ENCODE results near the gene LRP1. TPM values are rescaled to one million over a fixed set of nuclear protein-coding genes. Genes with fewer than 3 reads are reported as not detected.

LRP1 gene
- total RNA-seq, 1 donor from 2014 or later = 0.93 TPM

- Mint-ChIP-seq H3K4me1 (peaks cover 68% of the 10 kb centered on the region), H3K27me3 (no peaks in the 10 kb centered on the region), H3K36me3 (ENCODE audit: low read depth) (peaks cover 50% of the 10 kb centered on the region), H3K4me3 (peak overlapping the region; percentile 96), H3K9me3 (no peaks in the 10 kb centered on the region), H3K27ac (peak overlapping the region; percentile 30)
- intact Hi-C loops (cut with micrococcal nuclease) = no loop called here
- no peak for DNase-seq
Measured at GRCh38 chr12:57090490-57090889, 37.8 kb upstream of the LRP1 start.

DNA sequence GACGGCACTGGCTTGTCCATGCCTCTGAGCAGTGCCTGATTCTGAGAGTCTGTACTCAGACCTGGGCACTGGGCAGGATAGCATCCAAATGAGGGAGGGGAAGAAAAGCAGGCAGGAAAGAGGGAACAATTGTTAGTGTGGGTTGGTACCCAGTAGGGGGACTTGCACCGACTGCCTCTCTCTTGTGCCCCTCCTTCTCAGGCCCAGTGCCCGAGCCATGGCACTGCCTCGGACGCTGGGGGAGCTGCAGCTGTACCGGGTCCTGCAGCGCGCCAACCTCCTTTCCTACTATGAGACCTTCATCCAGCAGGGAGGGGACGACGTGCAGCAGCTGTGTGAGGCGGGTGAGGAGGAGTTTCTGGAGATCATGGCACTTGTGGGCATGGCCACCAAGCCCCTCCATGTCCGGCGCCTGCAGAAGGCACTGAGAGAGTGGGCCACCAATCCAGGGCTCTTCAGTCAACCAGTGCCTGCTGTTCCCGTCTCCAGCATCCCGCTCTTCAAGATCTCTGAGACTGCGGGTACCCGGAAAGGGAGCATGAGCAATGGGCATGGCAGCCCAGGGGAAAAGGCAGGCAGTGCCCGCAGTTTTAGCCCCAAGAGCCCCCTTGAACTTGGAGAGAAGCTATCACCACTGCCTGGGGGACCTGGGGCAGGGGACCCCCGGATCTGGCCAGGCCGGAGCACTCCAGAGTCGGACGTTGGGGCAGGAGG is 37.2 kb upstream of the LRP1 start:
- no peaks in the 10 kb centered on the region for H3K27me3 Mint-ChIP-seq
- DNase-seq = no peak
- H3K9me3 Mint-ChIP-seq = no peaks in the 10 kb centered on the region
- intact Hi-C loops (cut with micrococcal nuclease) = no loop called here
- peaks cover 55% of the 10 kb centered on the region for H3K36me3 Mint-ChIP-seq (ENCODE audit: low read depth)
- peak overlapping the region; percentile 96 for H3K4me3 Mint-ChIP-seq
- H3K27ac Mint-ChIP-seq = peak overlapping the region; percentile 30
- H3K4me1 Mint-ChIP-seq = peaks cover 68% of the 10 kb centered on the region

GRCh38 chr12:57091638-57092528 is 36.4 kb upstream of the LRP1 start:
- no peak for DNase-seq
- intact Hi-C loops (cut with micrococcal nuclease) = loop anchor here (2.0 kb wide), 1 partner anchor 13 kb away; the partner anchor contains the start of gene NEMP1
- H3K27me3 Mint-ChIP-seq = no peaks in the 10 kb centered on the region
- peak overlapping the region; percentile 96 for H3K4me3 Mint-ChIP-seq
- H3K4me1 Mint-ChIP-seq = peaks cover 64% of the 10 kb centered on the region
- peak overlapping the region; percentile 34 for H3K27ac Mint-ChIP-seq
- no peaks in the 10 kb centered on the region for H3K9me3 Mint-ChIP-seq
- H3K36me3 Mint-ChIP-seq (ENCODE audit: low read depth) = peaks cover 62% of the 10 kb centered on the region

DNA sequence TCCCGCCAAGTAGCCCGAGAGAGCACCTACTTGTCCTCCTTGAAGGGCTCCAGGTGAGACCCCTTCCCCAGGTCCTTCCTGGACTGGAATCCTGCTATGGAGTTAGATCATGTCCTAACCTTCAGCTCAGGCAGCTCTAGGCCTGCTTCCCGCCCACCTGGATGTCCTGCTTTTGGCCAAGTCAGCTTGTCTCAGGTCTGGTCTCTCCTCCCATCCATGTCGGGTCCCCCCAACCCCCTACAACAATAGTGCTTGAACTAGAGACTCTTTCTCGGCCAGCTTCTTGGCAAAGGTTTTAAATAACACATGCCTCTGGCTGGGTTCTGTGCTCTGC is 35.8 kb upstream of the LRP1 start:
- Mint-ChIP-seq H3K36me3 (ENCODE audit: low read depth) (peaks cover 67% of the 10 kb centered on the region), H3K27me3 (no peaks in the 10 kb centered on the region), H3K27ac (peak overlapping the region; percentile 87), H3K4me3 (peak overlapping the region; percentile 96), H3K4me1 (peaks cover 64% of the 10 kb centered on the region), H3K9me3 (no peaks in the 10 kb centered on the region)
- no peak for DNase-seq
- intact Hi-C loops (cut with micrococcal nuclease) = loop anchor here (2.0 kb wide), 1 partner anchor 14 kb away; the partner anchor contains the start of gene NEMP1

GRCh38 chr12:57092876-57093414 is 35.3 kb upstream of the LRP1 start:
- Mint-ChIP-seq H3K36me3 (ENCODE audit: low read depth) (peaks cover 69% of the 10 kb centered on the region), H3K27ac (peak overlapping the region; percentile 87)
- intact Hi-C loops (cut with micrococcal nuclease) = loop anchor here (1.0 to 2.0 kb wide), 2 partner anchors 14 to 24 kb away; partner anchors contain the start of gene NEMP1

DNA sequence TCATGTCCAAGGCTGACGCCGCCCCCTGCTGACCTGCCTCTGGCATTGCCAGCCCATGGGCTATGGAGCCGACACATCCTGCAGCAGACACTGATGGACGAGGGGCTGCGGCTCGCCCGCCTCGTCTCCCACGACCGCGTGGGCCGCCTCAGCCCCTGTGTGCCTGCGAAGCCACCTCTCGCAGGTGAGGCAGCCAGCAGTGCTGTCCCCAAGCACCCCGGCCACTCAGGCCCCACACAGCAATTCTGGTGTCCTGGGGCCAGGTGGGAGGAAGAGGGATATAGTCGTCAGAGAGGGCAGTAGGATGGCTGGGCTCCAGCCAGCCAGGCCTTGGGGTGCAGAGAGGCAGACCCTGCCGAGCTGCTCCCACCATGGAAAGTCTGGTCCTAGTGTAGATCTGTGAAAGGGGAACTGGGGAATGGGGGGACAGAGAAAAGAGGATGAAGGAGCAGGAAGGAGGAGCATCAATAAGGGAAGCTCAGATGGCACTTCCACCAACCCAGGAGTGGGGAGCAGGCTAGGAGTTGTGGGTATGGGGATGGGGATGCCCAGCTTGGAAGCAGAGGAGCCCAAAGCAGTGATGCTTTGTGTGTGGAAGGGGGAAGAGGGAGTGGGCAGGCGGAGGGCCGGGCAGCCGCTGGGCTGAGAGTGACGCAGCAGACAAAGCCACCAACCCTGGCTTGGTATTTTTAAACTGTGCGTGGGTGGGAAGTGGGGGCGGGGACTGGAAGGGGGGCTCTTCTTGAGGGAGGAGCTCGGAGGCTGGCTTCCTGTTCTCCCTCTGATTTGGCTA is 34.7 kb upstream of the LRP1 start:
- Mint-ChIP-seq H3K27me3 (no peaks in the 10 kb centered on the region), H3K9me3 (no peaks in the 10 kb centered on the region), H3K27ac (peak overlapping the region; percentile 87), H3K4me3 (peak overlapping the region; percentile 96), H3K36me3 (ENCODE audit: low read depth) (peaks cover 71% of the 10 kb centered on the region), H3K4me1 (peaks cover 58% of the 10 kb centered on the region)
- intact Hi-C loops (cut with micrococcal nuclease) = loop anchor here (1.0 to 2.0 kb wide), 2 partner anchors 15 to 24 kb away; partner anchors contain the start of gene NEMP1
- DNase-seq = peak; percentile 87

More at GRCh38 chr12:57092876-57093414, 35.3 kb upstream of the LRP1 start:
- H3K4me3 Mint-ChIP-seq = peak overlapping the region; percentile 96
- no peaks in the 10 kb centered on the region for H3K9me3 Mint-ChIP-seq
- no peak for DNase-seq
- H3K4me1 Mint-ChIP-seq = peaks cover 62% of the 10 kb centered on the region
- no peaks in the 10 kb centered on the region for H3K27me3 Mint-ChIP-seq

- Mint-ChIP-seq H3K27ac (peak overlapping the region; percentile 76), H3K4me1 (peaks cover 65% of the 10 kb centered on the region), H3K9me3 (no peaks in the 10 kb centered on the region), H3K36me3 (ENCODE audit: low read depth) (peaks cover 78% of the 10 kb centered on the region), H3K4me3 (peak overlapping the region; percentile 96), H3K27me3 (no peaks in the 10 kb centered on the region)
- intact Hi-C loops (cut with micrococcal nuclease) = no loop called here
- no peak for DNase-seq
Measured at GRCh38 chr12:57094208-57095160, 33.8 kb upstream of the LRP1 start.

- DNase-seq = no peak
- Mint-ChIP-seq H3K4me1 (peaks cover 62% of the 10 kb centered on the region), H3K9me3 (no peaks in the 10 kb centered on the region), H3K27me3 (no peaks in the 10 kb centered on the region), H3K4me3 (no peak overlapping the region), H3K36me3 (ENCODE audit: low read depth) (peaks cover 81% of the 10 kb centered on the region), H3K27ac (peak overlapping the region; percentile 77)
- intact Hi-C loops (cut with micrococcal nuclease) = no loop called here
Measured at GRCh38 chr12:57095440-57095839, 32.8 kb upstream of the LRP1 start.

GRCh38 chr12:57096099-57096572 is 32.1 kb upstream of the LRP1 start:
- Mint-ChIP-seq H3K27ac (peak overlapping the region; percentile 77), H3K36me3 (ENCODE audit: low read depth) (peaks cover 75% of the 10 kb centered on the region), H3K4me1 (peaks cover 56% of the 10 kb centered on the region), H3K4me3 (no peak overlapping the region), H3K9me3 (no peaks in the 10 kb centered on the region), H3K27me3 (no peaks in the 10 kb centered on the region)
- intact Hi-C loops (cut with micrococcal nuclease) = no loop called here
- no peak for DNase-seq

- Mint-ChIP-seq H3K27ac (peak overlapping the region; percentile 77), H3K36me3 (ENCODE audit: low read depth) (peaks cover 73% of the 10 kb centered on the region), H3K27me3 (no peaks in the 10 kb centered on the region), H3K4me1 (peaks cover 50% of the 10 kb centered on the region), H3K9me3 (no peaks in the 10 kb centered on the region), H3K4me3 (no peak overlapping the region)
- intact Hi-C loops (cut with micrococcal nuclease) = no loop called here
- DNase-seq = no peak
Measured at GRCh38 chr12:57096748-57097553, 31.3 kb upstream of the LRP1 start.

GRCh38 chr12:57097554-57097835 is 30.8 kb upstream of the LRP1 start:
- Mint-ChIP-seq H3K4me3 (no peak overlapping the region), H3K27ac (no peak overlapping the region), H3K27me3 (no peaks in the 10 kb centered on the region), H3K4me1 (peaks cover 48% of the 10 kb centered on the region), H3K36me3 (ENCODE audit: low read depth) (peaks cover 73% of the 10 kb centered on the region), H3K9me3 (no peaks in the 10 kb centered on the region)
- intact Hi-C loops (cut with micrococcal nuclease) = no loop called here
- DNase-seq = no peak

DNA sequence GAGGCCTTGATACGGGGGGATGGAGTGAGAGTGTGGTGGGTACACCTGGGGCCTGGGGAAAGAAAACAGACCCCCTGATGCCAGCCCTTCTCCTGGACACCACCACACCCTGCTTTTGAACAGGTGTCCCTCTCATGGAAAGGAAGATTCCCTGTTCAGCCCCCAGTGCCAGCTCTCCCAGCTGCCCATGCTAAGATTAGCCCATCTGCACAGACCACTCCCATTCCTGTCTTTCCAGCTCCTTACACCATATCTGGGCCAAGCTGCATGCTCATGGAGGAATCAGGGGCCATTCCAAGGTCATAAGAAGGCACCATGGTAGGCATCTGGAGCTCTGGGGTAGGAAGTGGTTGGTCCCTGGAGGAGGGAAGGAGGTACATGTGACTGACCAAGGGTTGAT is 29.7 kb upstream of the LRP1 start:
- H3K27me3 Mint-ChIP-seq = no peaks in the 10 kb centered on the region
- H3K9me3 Mint-ChIP-seq = no peaks in the 10 kb centered on the region
- intact Hi-C loops (cut with micrococcal nuclease) = no loop called here
- no peak for DNase-seq
- H3K36me3 Mint-ChIP-seq (ENCODE audit: low read depth) = peaks cover 71% of the 10 kb centered on the region
- peaks cover 38% of the 10 kb centered on the region for H3K4me1 Mint-ChIP-seq
- no peak overlapping the region for H3K4me3 Mint-ChIP-seq
- H3K27ac Mint-ChIP-seq = no peak overlapping the region
